GM12878 (cell line): ENCODE measurements around the gene RALGPS1. TPM values are rescaled to one million over a fixed set of nuclear protein-coding genes. Genes with fewer than 3 reads are reported as not detected.

Experiments used
- ATAC-seq: fragments of 200-7000 bp; cut with Tn5 transposase; 3 replicates; pipeline ENCODE4 v1.9.1; 2020; ENCODE audit warnings: mild to moderate bottlenecking, moderate library complexity
- BruUV-seq: library from RNA; stranded (reverse); fragments of 400-500 nt; replicated peaks from 2 replicates; lab custom pipeline; 2021; lab: Mats Ljungman, UMichigan
- CTCF ChIA-PET: fragments of 300-600 bp; sonication (Branson Sonifier 250); formaldehyde crosslinking; extraction: SDS; loops from one replicate; lab custom pipeline; 2021; ENCODE audit warnings: inconsistent platforms; lab: Yijun Ruan, JAX
- POLR2A ChIA-PET: fragments of 350-600 bp; formaldehyde crosslinking; extraction: SDS; loops from one replicate; lab custom pipeline; 2021; ENCODE audit warnings: inconsistent platforms; lab: Charles Lee
- RAD21 ChIA-PET: fragments of 300-600 bp; sonication (Branson Sonifier 250); formaldehyde crosslinking; loops from one replicate; lab custom pipeline; 2023; ENCODE audit warnings: antibody characterized with exemption; ENCODE audit not compliant: unreplicated experiment; lab: Charles Lee
- SMC1A ChIA-PET: fragments of 300-600 bp; sonication (Branson Sonifier 250); formaldehyde crosslinking; loops from one replicate; lab custom pipeline; 2023; ENCODE audit not compliant: unreplicated experiment, uncharacterized antibody; lab: Charles Lee
- DNase-seq: peaks from one replicate; pipeline ENCODE4 v3.0.0-alpha.2; 2011; ENCODE audit warnings: low read depth, low spot score
- FAIRE-seq: peaks from 3 replicates; lab custom pipeline; 2011; peaks lifted over from hg19 to GRCh38; lab: Jason Lieb, UNC
- H2AFZ ChIP-seq: 2 replicates; pipeline ENCODE4 v1.6.0; 2011; ENCODE audit warnings: low read depth, low read length, control low read depth; ENCODE audit not compliant: control insufficient read depth
- H3K27ac ChIP-seq: 2 replicates; pipeline ENCODE4 v1.5.1; 2011; ENCODE audit warnings: control low read depth; ENCODE audit not compliant: control insufficient read depth, insufficient read depth
- H3K27me3 ChIP-seq, 2 experiments: replicated peaks in 1 of 2; 2 replicates each; pipeline versions ENCODE4 v1.6.0 to v1.6.1; 2011; ENCODE audit warnings: low read length in 1 of 2; ENCODE audit not compliant: control insufficient read depth in 2 of 2, insufficient read depth in 2 of 2
- H3K36me3 ChIP-seq, 2 experiments: 2 replicates each; pipeline ENCODE4 v1.5.1; 2011; ENCODE audit warnings: low read length in 1 of 2; ENCODE audit not compliant: control insufficient read depth in 2 of 2, insufficient read depth in 2 of 2
- H3K4me1 ChIP-seq: 2 replicates; pipeline ENCODE4 v1.6.1; 2011; ENCODE audit warnings: mild to moderate bottlenecking, low read length, moderate library complexity, mixed read lengths; ENCODE audit not compliant: control insufficient read depth, insufficient read depth
- H3K4me2 ChIP-seq: 2 replicates; pipeline ENCODE4 v1.6.0; 2011; ENCODE audit warnings: control low read depth; ENCODE audit not compliant: control insufficient read depth, insufficient read depth
- H3K4me3 ChIP-seq: fragments of 200-600 bp; sonication (generic); 2 replicates; pipeline ENCODE4 v1.5.1; 2016
- H3K79me2 ChIP-seq: 2 replicates; pipeline ENCODE4 v1.6.0; 2011; ENCODE audit warnings: low read length; ENCODE audit not compliant: control insufficient read depth, insufficient read depth
- H3K9ac ChIP-seq: 2 replicates; pipeline ENCODE4 v1.8.0; 2011; ENCODE audit warnings: low read length, control low read depth, mixed read lengths; ENCODE audit not compliant: control insufficient read depth, insufficient read depth
- H3K9me3 ChIP-seq: replicated peaks from 3 replicates; pipeline ENCODE4 v1.5.1; 2011; ENCODE audit warnings: mild to moderate bottlenecking, low read length; ENCODE audit not compliant: control insufficient read depth, insufficient read depth
- H4K20me1 ChIP-seq: 2 replicates; pipeline ENCODE4 v1.6.0; 2011; ENCODE audit not compliant: control insufficient read depth, insufficient read depth
- ATF3 ChIP-seq: IDR thresholded peaks from 2 replicates; pipeline ENCODE4 v1.6.1; 2011; ENCODE audit warnings: low read depth, mild to moderate bottlenecking, low read length, moderate library complexity, borderline replicate concordance; ENCODE audit errors: extremely low read depth
- BCLAF1 ChIP-seq: fragments of 450-650 bp; IDR thresholded peaks from 2 replicates; pipeline ENCODE4 v1.6.1; 2017; ENCODE audit warnings: antibody characterized with exemption, mild to moderate bottlenecking, moderate library complexity
- CEBPB ChIP-seq, 2 experiments: fragments of 150-350 bp in 1 of 2; IDR thresholded peaks; 2 replicates each; pipeline ENCODE4 v1.6.1; 2012 to 2014; ENCODE audit warnings: low read depth in 2 of 2, low read length in 2 of 2, borderline replicate concordance in 1 of 2, inconsistent platforms in 1 of 2
- CHD1 ChIP-seq: IDR thresholded peaks from 2 replicates; pipeline ENCODE4 v1.6.1; 2012; ENCODE audit warnings: low read depth, low read length, improper control_type of control experiment
- HDGF ChIP-seq: fragments of 450-650 bp; IDR thresholded peaks from 2 replicates; pipeline ENCODE4 v1.6.1; 2016; ENCODE audit warnings: antibody characterized with exemption
- LARP7 ChIP-seq: fragments of 450-650 bp; IDR thresholded peaks from 2 replicates; pipeline ENCODE4 v1.6.1; 2017; ENCODE audit warnings: mild to moderate bottlenecking
- NFIC ChIP-seq: IDR thresholded peaks from 2 replicates; pipeline ENCODE4 v1.6.1; 2012; ENCODE audit warnings: low read depth, mild to moderate bottlenecking, inconsistent platforms, low read length, moderate library complexity
- POLR2AphosphoS5 ChIP-seq: IDR thresholded peaks from 2 replicates; pipeline ENCODE4 v1.6.1; 2011; ENCODE audit warnings: mild to moderate bottlenecking, low read length, inconsistent platforms
- POU2F2 ChIP-seq: IDR thresholded peaks from 3 replicates; pipeline ENCODE4 v1.6.1; 2011; ENCODE audit warnings: low read depth, mild to moderate bottlenecking, low read length, borderline replicate concordance
- SUZ12 ChIP-seq: fragments of 200-600 bp; sonication (generic); IDR thresholded peaks from one replicate; pipeline ENCODE4 v1.6.1; 2018; ENCODE audit warnings: antibody characterized with exemption, mild to moderate bottlenecking; ENCODE audit not compliant: unreplicated experiment
- YBX1 ChIP-seq: fragments of 450-650 bp; IDR thresholded peaks from 2 replicates; pipeline ENCODE4 v1.6.1; 2016; ENCODE audit warnings: antibody characterized with exemption
- ZBTB33 ChIP-seq: fragments of 450-650 bp; IDR thresholded peaks from 2 replicates; pipeline ENCODE4 v1.6.1; 2017; ENCODE audit warnings: mild to moderate bottlenecking
- WGBS: methylation state at CpG from one replicate; pipeline ENCODE4 v1.1.6; 2016; ENCODE audit warnings: low lambda C conversion rate; ENCODE audit not compliant: insufficient replicate concordance, insufficient coverage; ENCODE audit errors: missing lambda C conversion rate; 5-methylcytosine and 5-hydroxymethylcytosine counted together
- in situ Hi-C: fragments of 300-500 bp; cut with MboI; formaldehyde crosslinking; loops from 9 replicates; pipeline ENCODE4 v1.14.3; 2018; ENCODE audit warnings: mixed read lengths
- intact Hi-C: fragments of 100-400 bp; cut with micrococcal nuclease; formaldehyde crosslinking; loops from one replicate; pipeline ENCODE4 v1.14.2; 2022; ENCODE audit not compliant: unreplicated experiment
- polyA plus RNA-seq, 11 experiments: library from polyadenylated mRNA; depleted of rRNA in 4 of 11; unstranded in 6 of 11; stranded (reverse) in 5 of 11; fragments of >200 nt; fragmentation: Nextera tagmentation in 4 of 11; fragmentation: Illumina TruSeq in 1 of 11; extraction: Ambion mirVana in 4 of 11; extraction: Trizol in 1 of 11; gene quantifications; 1 replicate in 1 of 11; 2 replicates in 10 of 11; pipeline versions ENCODE4 v1.2.1 to v1.2.3, GENCODE V29; 2011 to 2016; ENCODE audit warnings: inconsistent platforms in 2 of 11, missing spikeins in 2 of 11, low read depth in 1 of 11
- total RNA-seq, 4 experiments: library from RNA; depleted of rRNA in 3 of 4; stranded (reverse); fragments of >200 nt in 3 of 4; fragmentation: Illumina TruSeq in 1 of 4; extraction: Trizol in 1 of 4; gene quantifications; 2 replicates each; pipeline versions ENCODE4 v1.2.1 to v1.2.3, GENCODE V29; 2013 to 2021
- TF ChIP-seq, protein P1 (sequence below): fragments of 450-650 bp; formaldehyde crosslinking; IDR thresholded peaks from 2 replicates; pipeline ENCODE4 v1.5.0; 2022; ENCODE audit warnings: mild to moderate bottlenecking, missing genetic modification characterization

RALGPS1 gene
- total and polyA plus RNA-seq, 10 of the 15 experiments (the other 5 are each of a cell fraction or from before 2014, with no cell fraction given), result 0.13 to 5.6 (median 2.7) TPM

- no peaks in the 10 kb centered on the region for H3K27me3 ChIP-seq
- no peak overlapping the region for H3K9ac ChIP-seq
- SMC1A ChIA-PET, result interaction anchor here (0.6 to 1.1 kb wide), 6 partner anchors 9 to 110 kb away, joined by 3 to 4 read pairs (median 3); no protein-coding TSS in a partner anchor
- TF ChIP-seq SUZ12 (no peak), ATF3 (no peak), YBX1 (no peak), CHD1 (no peak), POLR2AphosphoS5 (no peak), BCLAF1 (no peak), LARP7 (no peak), HDGF (no peak), NFIC (no peak), POU2F2 (no peak), CEBPB (IDR thresholded peaks at IDR 0.05; ENCODE audit: borderline replicate concordance in 1 of 2, low read depth in 2 of 2, low read length in 2 of 2) (no peak), ZBTB33 (no peak)
- TF ChIP-seq, protein P1, sequence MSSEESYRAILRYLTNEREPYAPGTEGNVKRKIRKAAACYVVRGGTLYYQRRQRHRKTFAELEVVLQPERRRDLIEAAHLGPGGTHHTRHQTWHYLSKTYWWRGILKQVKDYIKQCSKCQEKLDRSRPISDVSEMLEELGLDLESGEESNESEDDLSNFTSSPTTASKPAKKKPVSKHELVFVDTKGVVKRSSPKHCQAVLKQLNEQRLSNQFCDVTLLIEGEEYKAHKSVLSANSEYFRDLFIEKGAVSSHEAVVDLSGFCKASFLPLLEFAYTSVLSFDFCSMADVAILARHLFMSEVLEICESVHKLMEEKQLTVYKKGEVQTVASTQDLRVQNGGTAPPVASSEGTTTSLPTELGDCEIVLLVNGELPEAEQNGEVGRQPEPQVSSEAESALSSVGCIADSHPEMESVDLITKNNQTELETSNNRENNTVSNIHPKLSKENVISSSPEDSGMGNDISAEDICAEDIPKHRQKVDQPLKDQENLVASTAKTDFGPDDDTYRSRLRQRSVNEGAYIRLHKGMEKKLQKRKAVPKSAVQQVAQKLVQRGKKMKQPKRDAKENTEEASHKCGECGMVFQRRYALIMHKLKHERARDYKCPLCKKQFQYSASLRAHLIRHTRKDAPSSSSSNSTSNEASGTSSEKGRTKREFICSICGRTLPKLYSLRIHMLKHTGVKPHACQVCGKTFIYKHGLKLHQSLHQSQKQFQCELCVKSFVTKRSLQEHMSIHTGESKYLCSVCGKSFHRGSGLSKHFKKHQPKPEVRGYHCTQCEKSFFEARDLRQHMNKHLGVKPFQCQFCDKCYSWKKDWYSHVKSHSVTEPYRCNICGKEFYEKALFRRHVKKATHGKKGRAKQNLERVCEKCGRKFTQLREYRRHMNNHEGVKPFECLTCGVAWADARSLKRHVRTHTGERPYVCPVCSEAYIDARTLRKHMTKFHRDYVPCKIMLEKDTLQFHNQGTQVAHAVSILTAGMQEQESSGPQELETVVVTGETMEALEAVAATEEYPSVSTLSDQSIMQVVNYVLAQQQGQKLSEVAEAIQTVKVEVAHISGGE (CRISPR knock-in tag), result no peak
- TF ChIP-seq, all 136 proteins: peak for 0
- WGBS, result 73% methylated on average over 8 of the region's 8 CpGs
- intact Hi-C loops, result no loop called here
- CTCF ChIA-PET, result interaction anchor here (2.0 kb wide), 1 partner anchor 87 kb away, joined by 7 read pairs; no protein-coding TSS in a partner anchor
- H3K36me3 ChIP-seq, result no peaks in the 10 kb centered on the region
- no peak for ATAC-seq
- in situ Hi-C loops, result no loop called here
- H3K4me1 ChIP-seq, result peaks cover 12% of the 10 kb centered on the region
- FAIRE-seq, result no peak
- H3K79me2 ChIP-seq, result no peaks in the 10 kb centered on the region
- no peak overlapping the region for H3K4me3 ChIP-seq
- H2AFZ ChIP-seq, result no peak overlapping the region
- H4K20me1 ChIP-seq, result 0 out of 2 replicates have a peak, but pooled peaks cover 2% of the 10 kb centered on the region
- no peaks in the 10 kb centered on the region for H3K9me3 ChIP-seq
- DNase-seq, result no peak
- RAD21 ChIA-PET, result interaction anchor here (0.6 kb wide), 1 partner anchor 9 kb away, joined by 4 read pairs; no protein-coding TSS in a partner anchor
- no peak overlapping the region for H3K4me2 ChIP-seq
- POLR2A ChIA-PET, result interaction anchor here (1.2 kb wide), 1 partner anchor 27 kb away, joined by 4 read pairs; no protein-coding TSS in a partner anchor
- BruUV-seq, result no TSS peak
- H3K27ac ChIP-seq, result no peak overlapping the region
Measured at GRCh38 chr9:127051881-127052595, 137.5 kb downstream of the RALGPS1 start.
